ENCODE results near the gene IL5RA. TPM values are rescaled to one million over a fixed set of nuclear protein-coding genes. Genes with fewer than 3 reads are reported as not detected.

The IL5RA gene
- total and polyA plus RNA-seq, 9 of the 15 experiments (the other 6 are each of a cell fraction or from before 2014, with no cell fraction given) = 0.07 to 0.28 (median 0.14) TPM; not detected in 4

- 1% methylated on average over 7 of the region's 7 CpGs for WGBS (ENCODE audit: insufficient coverage, low coverage, missing lambda C conversion rate)
- H3K27me3 ChIP-seq (ENCODE audit: control insufficient read depth in 2 of 2, insufficient read depth in 2 of 2, low read length in 2 of 2) = peaks cover 0 to 4% of the 10 kb centered on the region in 2 experiments; a peak in 2 of 5 replicates
- FAIRE-seq = no peak
- TF ChIP-seq E2F4 (CRISPR knock-in tag; IDR thresholded peaks at IDR 0.05; ENCODE audit: low read depth) (no peak), KAT8 (IDR thresholded peaks at IDR 0.05; ENCODE audit: low read depth) (no peak), RNF2 (IDR thresholded peaks at IDR 0.05) (no peak), PYGO2 (tag; IDR thresholded peaks at IDR 0.05) (no peak), LEF1 (IDR thresholded peaks at IDR 0.05) (no peak), FOXA3 (CRISPR knock-in tag; conservative IDR thresholded peaks at IDR 0.05 in 1 of 2, IDR thresholded peaks at IDR 0.05 in 1 of 2) (no peak), ZNF561 (CRISPR knock-in tag; conservative IDR thresholded peaks at IDR 0.05) (no peak)
- TF ChIP-seq, protein P1, sequence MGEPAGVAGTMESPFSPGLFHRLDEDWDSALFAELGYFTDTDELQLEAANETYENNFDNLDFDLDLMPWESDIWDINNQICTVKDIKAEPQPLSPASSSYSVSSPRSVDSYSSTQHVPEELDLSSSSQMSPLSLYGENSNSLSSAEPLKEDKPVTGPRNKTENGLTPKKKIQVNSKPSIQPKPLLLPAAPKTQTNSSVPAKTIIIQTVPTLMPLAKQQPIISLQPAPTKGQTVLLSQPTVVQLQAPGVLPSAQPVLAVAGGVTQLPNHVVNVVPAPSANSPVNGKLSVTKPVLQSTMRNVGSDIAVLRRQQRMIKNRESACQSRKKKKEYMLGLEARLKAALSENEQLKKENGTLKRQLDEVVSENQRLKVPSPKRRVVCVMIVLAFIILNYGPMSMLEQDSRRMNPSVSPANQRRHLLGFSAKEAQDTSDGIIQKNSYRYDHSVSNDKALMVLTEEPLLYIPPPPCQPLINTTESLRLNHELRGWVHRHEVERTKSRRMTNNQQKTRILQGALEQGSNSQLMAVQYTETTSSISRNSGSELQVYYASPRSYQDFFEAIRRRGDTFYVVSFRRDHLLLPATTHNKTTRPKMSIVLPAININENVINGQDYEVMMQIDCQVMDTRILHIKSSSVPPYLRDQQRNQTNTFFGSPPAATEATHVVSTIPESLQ (CRISPR knock-in tag; IDR thresholded peaks at IDR 0.05) = no peak
- TF ChIP-seq, protein P2, sequence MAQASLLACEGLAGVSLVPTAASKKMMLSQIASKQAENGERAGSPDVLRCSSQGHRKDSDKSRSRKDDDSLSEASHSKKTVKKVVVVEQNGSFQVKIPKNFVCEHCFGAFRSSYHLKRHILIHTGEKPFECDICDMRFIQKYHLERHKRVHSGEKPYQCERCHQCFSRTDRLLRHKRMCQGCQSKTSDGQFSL (CRISPR knock-in tag; IDR thresholded peaks at IDR 0.05) = no peak
- TF ChIP-seq, protein P2 (tag; IDR thresholded peaks at IDR 0.05) = no peak
- no peaks in the 10 kb centered on the region for H3K36me3 ChIP-seq (ENCODE audit: control insufficient read depth, insufficient read depth, low read length)
- H3K4me3 ChIP-seq = no peak overlapping the region
- no peak for DNase-seq (ENCODE audit: extremely low read depth in 1 of 4, low spot score in 3 of 4)
- peaks cover 0 to 7% of the 10 kb centered on the region in 2 experiments; a peak in 2 of 5 replicates for H3K4me1 ChIP-seq (replicated peaks in 1 of 2; ENCODE audit: control insufficient read depth in 2 of 2, insufficient read depth in 2 of 2, low read length in 2 of 2)
- no peaks in the 10 kb centered on the region for H3K79me2 ChIP-seq (ENCODE audit: control insufficient read depth, insufficient read depth, low read length)
- no peak overlapping the region for H3K4me2 ChIP-seq (ENCODE audit: insufficient read depth, low read length)
- in situ Hi-C loops (cut with MboI) (no loop called here), intact Hi-C loops (cut with micrococcal nuclease) (no loop called here)
- no peaks in the 10 kb centered on the region for H4K20me1 ChIP-seq (replicated peaks; ENCODE audit: control insufficient read depth, insufficient read depth, low read length)
- no peaks in the 10 kb centered on the region for H3K9me3 ChIP-seq (replicated peaks; ENCODE audit: control insufficient read depth, insufficient read depth, low read depth, low read length)
- no peak overlapping the region for H3K9ac ChIP-seq (ENCODE audit: insufficient read depth in 1 of 2, low read depth in 2 of 2, low read length in 2 of 2)
- ChIA-PET POLR2A (interaction anchor here (1.2 kb wide), 1 partner anchor 234 kb away, joined by 4 read pairs; no protein-coding TSS in a partner anchor), CTCF (ENCODE audit: low intra/inter-chr PET ratio) (no interaction called here)
- H3K27ac ChIP-seq (ENCODE audit: extremely low read depth, low read depth, low read length) = no peak overlapping the region
- no peaks in the 10 kb centered on the region for H3K9me1 ChIP-seq (ENCODE audit: control insufficient read depth, insufficient read depth, low read length)
- H2AFZ ChIP-seq (ENCODE audit: low read depth, low read length) = no peak overlapping the region
- no peak for ATAC-seq
- no TSS peak for BruUV-seq (replicated peaks)
Measured at GRCh38 chr3:3087716-3088465, 22.3 kb downstream of the IL5RA start.

Data from K562 (cell line).